B cell (primary cell): ENCODE measurements around the gene CDYL2. TPM values are rescaled to one million over a fixed set of nuclear protein-coding genes. Genes with fewer than 3 reads are reported as not detected.

ENCODE experiments used
- ATAC-seq: fragments of 200-7000 bp; cut with Tn5 transposase; one replicate; pipeline ENCODE4 v1.10.0; 2021; ENCODE audit warnings: low read depth, mild to moderate bottlenecking, moderate number of reproducible peaks, moderate library complexity
- CTCF ChIA-PET: fragments of 350-600 bp; sonication (Branson Sonifier 250); formaldehyde crosslinking; loops from one replicate; lab custom pipeline; 2021; ENCODE audit warnings: antibody characterized with exemption, inconsistent platforms; lab: Charles Lee
- POLR2A ChIA-PET: fragments of 350-600 bp; sonication (Branson Sonifier 250); formaldehyde crosslinking; loops from one replicate; lab custom pipeline; 2021; ENCODE audit warnings: antibody characterized with exemption; lab: Charles Lee
- DNase-seq: peaks from one replicate; pipeline ENCODE4 v3.0.0; 2013
- H2AFZ ChIP-seq: 2 replicates; pipeline ENCODE4 v1.6.1; 2012; ENCODE audit warnings: mild to moderate bottlenecking, low read depth, low read length; ENCODE audit not compliant: insufficient read depth, poor library complexity, severe bottlenecking
- H3K27ac ChIP-seq, 2 donors: 1 replicate in 1 of 2; 2 replicates in 1 of 2; pipeline ENCODE4 v1.5.1; 2012 to 2013; ENCODE audit warnings: low read length in 2 of 2, mild to moderate bottlenecking in 2 of 2, moderate library complexity in 1 of 2
- H3K27me3 ChIP-seq, 4 experiments: fragments of 200-600 bp in 1 of 4; sonication (generic) in 1 of 4; replicated peaks in 1 of 4; 1 replicate in 2 of 4; 2 replicates in 2 of 4; pipeline versions ENCODE4 v1.6.1 to v1.7.0; 2013 to 2016; ENCODE audit warnings: low read length in 3 of 4, mild to moderate bottlenecking in 2 of 4, mixed read lengths in 1 of 4, moderate library complexity in 1 of 4; ENCODE audit not compliant: insufficient read depth in 4 of 4, control insufficient read depth in 3 of 4; ENCODE audit errors: control extremely low read depth in 1 of 4
- H3K36me3 ChIP-seq, 2 experiments: replicated peaks in 1 of 2; 1 replicate in 1 of 2; 2 replicates in 1 of 2; pipeline versions ENCODE4 v1.6.1 to v1.7.1; 2013; ENCODE audit warnings: low read length in 1 of 2; ENCODE audit not compliant: insufficient read depth in 2 of 2, control insufficient read depth in 1 of 2; ENCODE audit errors: control extremely low read depth in 1 of 2, extremely low read depth in 1 of 2
- H3K4me1 ChIP-seq, 2 donors: fragments of 200-600 bp in 1 of 2; sonication (generic) in 1 of 2; 1 replicate in 1 of 2; 2 replicates in 1 of 2; pipeline versions ENCODE4 v1.5.1 to v1.6.1; 2013 to 2017; ENCODE audit warnings: low read length in 2 of 2; ENCODE audit not compliant: control insufficient read depth in 2 of 2, insufficient read depth in 2 of 2
- H3K4me2 ChIP-seq: replicated peaks from 2 replicates; pipeline ENCODE3; 2012; ENCODE audit warnings: mild to moderate bottlenecking, low read depth, low read length; ENCODE audit not compliant: poor library complexity, severe bottlenecking
- H3K4me3 ChIP-seq, 5 experiments: fragments of 200-600 bp in 1 of 5; sonication (generic) in 1 of 5; 1 replicate in 3 of 5; 2 replicates in 2 of 5; pipeline versions ENCODE4 v1.5.1 to v1.7.0; 2011 to 2016; ENCODE audit warnings: low read length in 4 of 5, mild to moderate bottlenecking in 4 of 5, low read depth in 2 of 5, control low read depth in 1 of 5, moderate library complexity in 1 of 5; ENCODE audit not compliant: insufficient read depth in 1 of 5; ENCODE audit errors: control extremely low read depth in 1 of 5, extremely low read depth in 1 of 5
- H3K79me2 ChIP-seq: fragments of 200-600 bp; sonication (generic); one replicate; pipeline ENCODE4 v1.6.0; 2016; ENCODE audit warnings: low read length; ENCODE audit not compliant: control insufficient read depth, insufficient read depth
- H3K9ac ChIP-seq: fragments of 200-600 bp; sonication (generic); 2 replicates; pipeline ENCODE4 v1.6.1; 2017; ENCODE audit warnings: mild to moderate bottlenecking, low read length, moderate library complexity
- H3K9me3 ChIP-seq, 3 donors: one replicate each; pipeline versions ENCODE4 v1.6.1 to v1.7.1; 2013; ENCODE audit warnings: low read length in 2 of 3; ENCODE audit not compliant: control insufficient read depth in 2 of 3, insufficient read depth in 1 of 3; ENCODE audit errors: control extremely low read depth in 1 of 3
- H4K20me1 ChIP-seq: 2 replicates; pipeline ENCODE4 v1.6.0; 2012; ENCODE audit warnings: mild to moderate bottlenecking, low read length; ENCODE audit not compliant: insufficient read depth, control insufficient read depth, poor library complexity, severe bottlenecking
- H3K27ac Mint-ChIP-seq: one replicate; pipeline ENCODE4 v1.8.0; 2021; ENCODE audit warnings: mixed read lengths
- H3K27me3 Mint-ChIP-seq: one replicate; pipeline ENCODE4 v1.8.0; 2021; ENCODE audit warnings: mixed read lengths
- H3K4me1 Mint-ChIP-seq: one replicate; pipeline ENCODE4 v1.8.0; 2021; ENCODE audit warnings: mixed read lengths
- H3K4me3 Mint-ChIP-seq: one replicate; pipeline ENCODE4 v1.8.0; 2021; ENCODE audit warnings: mixed read lengths
- H3K9me3 Mint-ChIP-seq: one replicate; pipeline ENCODE4 v1.8.0; 2022; ENCODE audit warnings: mixed read lengths; ENCODE audit not compliant: insufficient read depth
- EZH2 ChIP-seq: IDR thresholded peaks from 2 replicates; pipeline ENCODE4 v1.6.1; 2012; ENCODE audit warnings: borderline replicate concordance, low read depth, mild to moderate bottlenecking, moderate library complexity, low read length; ENCODE audit not compliant: insufficient read depth, poor library complexity, severe bottlenecking
- WGBS: methylation state at CpG from one replicate; pipeline ENCODE4 v1.1.5; 2013; ENCODE audit warnings: missing lambda C conversion rate; ENCODE audit not compliant: insufficient coverage; 5-methylcytosine and 5-hydroxymethylcytosine counted together
- intact Hi-C: fragments of 100-400 bp; cut with micrococcal nuclease; formaldehyde crosslinking; loops from one replicate; pipeline ENCODE4 v1.10.0; 2022
- polyA plus RNA-seq: library from polyadenylated mRNA; depleted of rRNA; stranded (reverse); fragments of >200 nt; gene quantifications from 2 replicates; pipeline ENCODE4 v1.2.3, GENCODE V29; 2012
- total RNA-seq, 2 donors: library from RNA; stranded (reverse); fragments of 120-200 nt in 1 of 2; gene quantifications; 1 replicate in 1 of 2; 2 replicates in 1 of 2; pipeline versions ENCODE4 v1.2.3 to v1.2.4, GENCODE V29; 2013 to 2022
- TF ChIP-seq, protein P1 (sequence below): fragments of 200-600 bp; IDR thresholded peaks from one replicate; pipeline ENCODE4 v1.8.0; 2022; ENCODE audit warnings: antibody characterized with exemption, mild to moderate bottlenecking

Gene CDYL2
- total and polyA plus RNA-seq, 2 donors (not counting 1 experiment from before 2014, with no cell fraction given): 0.66 to 6.6 TPM

DNA sequence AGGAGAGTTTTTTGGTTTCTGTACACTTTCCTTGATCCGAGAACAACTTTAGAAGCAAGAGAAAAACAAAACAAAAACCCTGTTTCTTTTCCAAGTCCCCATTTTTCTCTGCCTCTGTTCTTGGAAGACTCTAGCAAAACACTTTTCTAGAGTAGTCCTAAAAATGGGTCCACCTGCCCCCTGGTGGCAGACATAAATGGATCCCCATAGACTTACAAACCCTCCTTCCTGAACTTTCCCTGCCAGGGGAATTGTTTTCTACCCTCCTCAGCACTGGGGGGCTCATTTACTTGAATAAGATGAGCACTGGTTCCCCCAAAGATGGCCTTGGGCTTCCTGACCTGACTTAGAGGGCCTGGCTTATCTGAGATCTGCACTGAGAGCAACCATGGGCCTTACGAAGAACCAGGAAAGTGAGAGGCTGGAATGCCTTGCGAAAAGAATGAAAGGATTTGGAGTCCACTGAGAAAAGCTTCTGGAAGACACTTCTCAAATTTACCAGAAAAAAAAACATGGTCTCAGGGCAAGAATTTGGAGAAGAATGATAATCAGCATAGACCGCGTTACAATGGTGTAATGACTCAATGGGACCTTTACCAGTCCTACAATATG, 48.0 kb upstream of the CDYL2 start:
- Histone ChIP-seq H3K36me3 (no peaks in the 10 kb centered on the region), H3K4me2 (no peak overlapping the region), H3K27ac (no peak overlapping the region), H3K27me3 (no peaks in the 10 kb centered on the region), H3K9ac (no peak overlapping the region), H3K9me3 (no peaks in the 10 kb centered on the region), H3K79me2 (no peaks in the 10 kb centered on the region), H3K4me1 (no peaks in the 10 kb centered on the region), H4K20me1 (no peaks in the 10 kb centered on the region), H2AFZ (no peak overlapping the region), H3K4me3 (no peak overlapping the region)
- no peak overlapping the region for H3K4me3 Mint-ChIP-seq
- H3K27me3 Mint-ChIP-seq: no peaks in the 10 kb centered on the region
- ATAC-seq: no peak
- ChIA-PET POLR2A (no interaction called here), CTCF (interaction anchor here (1.2 kb wide), 1 partner anchor 11 kb away, joined by 6 read pairs; no protein-coding TSS in a partner anchor)
- peaks cover 3% of the 10 kb centered on the region for H3K4me1 Mint-ChIP-seq
- peak; percentile 9 for DNase-seq
- H3K9me3 Mint-ChIP-seq: no peaks in the 10 kb centered on the region
- no peak for TF ChIP-seq EZH2
- TF ChIP-seq, protein P1, sequence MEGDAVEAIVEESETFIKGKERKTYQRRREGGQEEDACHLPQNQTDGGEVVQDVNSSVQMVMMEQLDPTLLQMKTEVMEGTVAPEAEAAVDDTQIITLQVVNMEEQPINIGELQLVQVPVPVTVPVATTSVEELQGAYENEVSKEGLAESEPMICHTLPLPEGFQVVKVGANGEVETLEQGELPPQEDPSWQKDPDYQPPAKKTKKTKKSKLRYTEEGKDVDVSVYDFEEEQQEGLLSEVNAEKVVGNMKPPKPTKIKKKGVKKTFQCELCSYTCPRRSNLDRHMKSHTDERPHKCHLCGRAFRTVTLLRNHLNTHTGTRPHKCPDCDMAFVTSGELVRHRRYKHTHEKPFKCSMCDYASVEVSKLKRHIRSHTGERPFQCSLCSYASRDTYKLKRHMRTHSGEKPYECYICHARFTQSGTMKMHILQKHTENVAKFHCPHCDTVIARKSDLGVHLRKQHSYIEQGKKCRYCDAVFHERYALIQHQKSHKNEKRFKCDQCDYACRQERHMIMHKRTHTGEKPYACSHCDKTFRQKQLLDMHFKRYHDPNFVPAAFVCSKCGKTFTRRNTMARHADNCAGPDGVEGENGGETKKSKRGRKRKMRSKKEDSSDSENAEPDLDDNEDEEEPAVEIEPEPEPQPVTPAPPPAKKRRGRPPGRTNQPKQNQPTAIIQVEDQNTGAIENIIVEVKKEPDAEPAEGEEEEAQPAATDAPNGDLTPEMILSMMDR: peak; percentile 22
- intact Hi-C loops: no loop called here
- WGBS: 100% methylated on average over 4 of the region's 5 CpGs
- H3K27ac Mint-ChIP-seq: no peak overlapping the region

DNA sequence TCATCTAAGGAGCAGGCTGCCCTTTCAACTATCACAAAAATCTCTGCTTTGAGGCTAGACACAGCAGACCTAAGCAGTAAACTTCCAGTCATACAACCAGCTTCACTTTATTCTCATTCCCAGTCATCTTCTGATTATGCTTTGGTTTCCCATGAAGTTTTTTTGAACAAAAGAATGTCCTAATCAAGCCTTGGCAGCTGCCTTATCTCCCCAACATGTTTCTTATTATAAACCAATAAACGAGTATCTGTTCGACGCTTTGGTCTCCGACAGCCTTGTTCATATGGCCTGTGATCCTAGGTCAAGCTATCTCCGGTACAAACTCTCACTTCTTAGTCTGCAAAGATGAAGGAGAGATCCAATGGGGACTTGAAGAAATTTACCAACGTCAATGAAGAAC, 47.4 kb upstream of the CDYL2 start:
- WGBS: 96% methylated on average over 5 of the region's 6 CpGs
- TF ChIP-seq EZH2: no peak
- TF ChIP-seq, protein P1: no peak
- Histone ChIP-seq H2AFZ (no peak overlapping the region), H3K27ac (no peak overlapping the region), H3K79me2 (no peaks in the 10 kb centered on the region), H3K9me3 (no peaks in the 10 kb centered on the region), H3K4me3 (no peak overlapping the region), H3K4me1 (no peaks in the 10 kb centered on the region), H4K20me1 (no peaks in the 10 kb centered on the region), H3K9ac (no peak overlapping the region), H3K4me2 (no peak overlapping the region), H3K36me3 (no peaks in the 10 kb centered on the region), H3K27me3 (no peaks in the 10 kb centered on the region)
- H3K4me1 Mint-ChIP-seq: peaks cover 5% of the 10 kb centered on the region
- CTCF ChIA-PET: interaction anchor here (1.2 kb wide), 1 partner anchor 12 kb away, joined by 6 read pairs; no protein-coding TSS in a partner anchor
- ATAC-seq (no peak), DNase-seq (no peak)
- H3K27me3 Mint-ChIP-seq: no peaks in the 10 kb centered on the region
- H3K9me3 Mint-ChIP-seq: no peaks in the 10 kb centered on the region
- no peak overlapping the region for H3K27ac Mint-ChIP-seq
- intact Hi-C loops: no loop called here
- H3K4me3 Mint-ChIP-seq: no peak overlapping the region
- POLR2A ChIA-PET: no interaction called here
